ENCODE data around the gene SPG7.

Gene SPG7

DNA sequence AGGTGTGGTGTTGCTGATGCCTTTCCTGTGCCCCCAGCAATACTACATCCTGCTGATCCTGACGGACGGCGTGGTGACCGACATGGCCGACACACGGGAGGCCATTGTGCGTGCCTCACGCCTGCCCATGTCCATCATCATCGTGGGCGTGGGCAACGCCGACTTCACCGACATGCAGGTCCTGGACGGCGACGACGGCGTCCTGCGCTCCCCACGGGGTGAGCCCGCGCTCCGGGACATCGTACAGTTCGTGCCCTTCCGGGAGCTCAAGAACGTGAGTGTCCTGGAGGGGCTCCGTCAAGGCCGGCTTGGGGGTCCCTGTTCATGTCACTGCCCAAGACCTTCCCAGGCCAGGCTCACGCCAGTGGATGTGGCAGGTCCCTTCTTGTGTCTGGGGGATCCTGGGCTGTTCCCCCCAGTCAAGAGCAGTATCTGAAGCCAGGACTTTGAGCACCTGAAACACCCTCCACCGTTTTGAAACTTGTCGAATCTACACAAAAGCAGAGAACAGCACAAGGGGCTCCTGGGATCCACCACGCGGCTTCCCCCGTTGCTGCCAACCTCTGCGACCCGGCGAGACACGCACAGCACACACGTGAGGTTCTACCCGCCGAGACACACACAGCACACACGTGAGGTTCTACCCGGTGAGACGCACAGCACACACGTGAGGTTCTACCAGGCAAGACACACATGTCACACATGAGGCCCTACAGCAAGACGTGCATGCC, 87.3 kb downstream of the SPG7 start:
- TF ChIP-seq, protein P1, sequence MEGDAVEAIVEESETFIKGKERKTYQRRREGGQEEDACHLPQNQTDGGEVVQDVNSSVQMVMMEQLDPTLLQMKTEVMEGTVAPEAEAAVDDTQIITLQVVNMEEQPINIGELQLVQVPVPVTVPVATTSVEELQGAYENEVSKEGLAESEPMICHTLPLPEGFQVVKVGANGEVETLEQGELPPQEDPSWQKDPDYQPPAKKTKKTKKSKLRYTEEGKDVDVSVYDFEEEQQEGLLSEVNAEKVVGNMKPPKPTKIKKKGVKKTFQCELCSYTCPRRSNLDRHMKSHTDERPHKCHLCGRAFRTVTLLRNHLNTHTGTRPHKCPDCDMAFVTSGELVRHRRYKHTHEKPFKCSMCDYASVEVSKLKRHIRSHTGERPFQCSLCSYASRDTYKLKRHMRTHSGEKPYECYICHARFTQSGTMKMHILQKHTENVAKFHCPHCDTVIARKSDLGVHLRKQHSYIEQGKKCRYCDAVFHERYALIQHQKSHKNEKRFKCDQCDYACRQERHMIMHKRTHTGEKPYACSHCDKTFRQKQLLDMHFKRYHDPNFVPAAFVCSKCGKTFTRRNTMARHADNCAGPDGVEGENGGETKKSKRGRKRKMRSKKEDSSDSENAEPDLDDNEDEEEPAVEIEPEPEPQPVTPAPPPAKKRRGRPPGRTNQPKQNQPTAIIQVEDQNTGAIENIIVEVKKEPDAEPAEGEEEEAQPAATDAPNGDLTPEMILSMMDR (IDR thresholded peaks at IDR 0.05; ENCODE audit: low read depth, low read length) = no peak
- no peak for DNase-seq (ENCODE audit: low read depth, low spot score)
- in situ Hi-C loops (cut with HindIII; ENCODE audit: low sequenced_read_pairs) = no loop called here
- H3K4me3 ChIP-seq (ENCODE audit: low read depth, low read length) = no peak overlapping the region

DNA sequence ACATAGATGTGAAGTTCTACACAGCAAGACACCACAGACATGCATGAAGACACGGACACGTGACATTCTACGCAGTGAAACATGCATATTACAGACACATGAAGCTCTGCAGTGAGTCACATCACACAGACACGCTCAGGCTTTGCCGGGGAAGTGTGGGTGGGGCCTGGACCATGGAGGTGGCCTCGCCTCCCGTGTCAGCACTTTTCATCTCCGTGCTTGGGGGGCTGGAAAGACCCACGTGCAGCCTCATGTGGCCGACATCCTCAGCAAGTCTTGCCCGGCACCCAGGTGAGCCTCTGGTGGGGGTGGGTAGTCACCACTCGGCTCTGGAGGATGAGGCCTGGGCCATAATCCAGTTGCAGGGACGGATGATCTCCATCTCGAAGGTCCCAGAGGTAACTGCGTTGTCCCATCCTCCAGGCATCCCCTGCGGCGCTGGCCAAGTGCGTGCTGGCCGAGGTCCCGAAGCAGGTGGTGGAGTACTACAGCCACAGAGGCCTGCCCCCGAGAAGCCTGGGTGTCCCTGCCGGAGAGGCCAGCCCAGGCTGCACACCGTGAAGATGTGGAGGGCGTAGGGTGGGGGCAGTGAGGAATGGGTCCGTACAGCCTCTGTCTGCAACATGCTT, 88.0 kb downstream of the SPG7 start:
- no peak for DNase-seq (ENCODE audit: low read depth, low spot score)
- H3K4me3 ChIP-seq (ENCODE audit: low read depth, low read length) = no peak overlapping the region
- in situ Hi-C loops (cut with HindIII; ENCODE audit: low sequenced_read_pairs) = no loop called here
- TF ChIP-seq, protein P1 (IDR thresholded peaks at IDR 0.05; ENCODE audit: low read depth, low read length) = no peak

DNA sequence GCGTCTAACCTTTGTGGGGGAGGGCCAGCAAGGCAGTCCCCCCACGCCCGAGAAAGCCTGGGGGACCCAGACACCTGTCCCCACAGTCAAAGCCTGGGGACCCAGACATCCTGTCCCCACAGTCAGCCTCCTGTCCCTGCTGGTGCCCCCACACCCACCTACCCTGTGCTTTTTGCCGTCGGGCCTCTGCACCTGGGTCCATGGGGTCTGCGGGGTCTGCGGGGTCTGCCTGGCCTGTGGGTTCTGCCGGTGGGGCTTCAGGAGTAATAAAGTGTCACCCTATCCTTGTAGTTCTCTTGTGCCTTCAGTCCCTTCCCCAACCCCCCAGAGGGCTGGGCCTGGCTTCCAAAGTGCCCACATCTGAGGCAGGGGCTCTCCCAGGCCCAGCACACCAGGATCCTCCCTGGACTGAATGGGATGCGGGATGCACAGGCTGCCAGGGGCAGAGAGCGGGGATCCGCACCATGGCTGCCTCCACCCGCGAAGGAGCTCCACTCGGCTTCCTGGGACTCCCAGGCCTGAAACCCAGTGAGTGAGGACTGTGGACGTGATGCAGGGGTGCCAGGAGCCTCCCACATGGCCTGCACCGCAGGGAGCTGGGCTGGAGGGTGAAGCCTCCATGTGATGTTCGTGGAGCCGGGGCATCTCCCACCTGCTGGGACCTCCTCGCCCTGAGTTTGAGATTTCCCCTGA, 88.9 kb downstream of the SPG7 start:
- in situ Hi-C loops (cut with HindIII; ENCODE audit: low sequenced_read_pairs) = no loop called here
- TF ChIP-seq, protein P1 (IDR thresholded peaks at IDR 0.05; ENCODE audit: low read depth, low read length) = no peak
- H3K4me3 ChIP-seq (ENCODE audit: low read depth, low read length) = no peak overlapping the region
- DNase-seq (ENCODE audit: low read depth, low spot score) = no peak

DNA sequence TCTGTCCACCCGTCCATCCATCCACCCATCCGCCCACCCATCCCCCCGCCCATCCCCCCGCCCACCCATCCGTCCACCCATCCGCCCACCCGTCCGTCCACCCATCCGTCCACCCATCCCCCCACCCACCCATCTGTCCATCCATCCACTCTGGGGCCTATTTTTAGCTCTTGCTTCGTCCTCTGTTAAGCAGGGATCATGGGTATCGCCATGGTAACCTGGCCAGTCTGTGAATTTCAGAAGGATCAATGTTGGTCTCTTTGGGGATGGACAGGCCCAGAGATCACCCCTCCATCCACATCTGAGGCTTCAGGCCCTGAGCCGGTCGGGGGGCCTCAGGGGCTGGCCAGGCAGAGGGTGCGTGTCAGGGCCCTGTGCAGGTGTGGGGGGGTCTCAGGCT, 90.0 kb downstream of the SPG7 start:
- in situ Hi-C loops (cut with HindIII; ENCODE audit: low sequenced_read_pairs) = no loop called here
- TF ChIP-seq, protein P1 (IDR thresholded peaks at IDR 0.05; ENCODE audit: low read depth, low read length) = no peak
- no peak overlapping the region for H3K4me3 ChIP-seq (ENCODE audit: low read depth, low read length)
- DNase-seq (ENCODE audit: low read depth, low spot score) = no peak

DNA sequence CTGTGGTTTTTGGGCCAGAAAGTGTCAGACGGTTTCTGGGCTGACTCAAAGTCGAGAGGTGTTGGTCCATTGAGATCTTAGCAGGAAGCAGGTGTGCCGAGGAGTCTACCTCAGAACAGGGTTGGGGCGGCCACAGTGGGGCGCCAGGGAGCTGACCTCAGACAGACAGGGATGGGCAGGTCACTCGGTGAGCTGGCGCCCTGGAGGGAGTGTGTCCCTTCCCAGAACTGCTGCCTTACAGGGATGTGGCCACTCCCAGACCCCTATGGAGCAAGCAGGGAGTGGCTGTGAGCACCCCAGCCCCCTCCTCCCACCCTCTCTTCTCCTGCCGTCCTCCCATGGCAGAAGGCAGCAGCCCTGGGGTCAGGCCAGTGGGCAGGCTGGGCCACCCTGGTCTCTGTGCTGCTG, 91.3 kb downstream of the SPG7 start:
- TF ChIP-seq, protein P1 (IDR thresholded peaks at IDR 0.05; ENCODE audit: low read depth, low read length) = peak; percentile 24
- no peak overlapping the region for H3K4me3 ChIP-seq (ENCODE audit: low read depth, low read length)
- no peak for DNase-seq (ENCODE audit: low read depth, low spot score)
- in situ Hi-C loops (cut with HindIII; ENCODE audit: low sequenced_read_pairs) = no loop called here

DNA sequence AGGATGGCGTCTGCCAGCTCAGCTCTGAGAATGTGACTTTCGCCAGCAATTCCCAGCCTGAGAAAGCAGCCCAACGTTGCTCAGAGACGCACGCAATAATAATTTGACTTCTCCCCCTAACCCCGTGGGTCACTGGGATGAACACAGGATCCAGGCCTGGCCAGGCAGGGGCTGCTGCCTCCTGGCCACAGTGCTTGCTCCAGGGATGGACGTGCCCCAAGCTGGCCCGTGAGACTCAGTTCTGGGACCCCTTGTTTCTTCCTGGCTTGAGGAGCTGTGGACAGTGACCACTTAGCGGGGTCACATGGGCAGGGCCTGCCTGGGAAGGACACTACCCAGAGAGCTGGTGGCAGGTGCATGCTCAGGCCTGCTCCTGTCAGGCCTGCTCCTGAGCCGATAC, 91.7 kb downstream of the SPG7 start:
- TF ChIP-seq, protein P1 (IDR thresholded peaks at IDR 0.05; ENCODE audit: low read depth, low read length) = no peak
- DNase-seq (ENCODE audit: low read depth, low spot score) = no peak
- in situ Hi-C loops (cut with HindIII; ENCODE audit: low sequenced_read_pairs) = no loop called here
- H3K4me3 ChIP-seq (ENCODE audit: low read depth, low read length) = no peak overlapping the region

All from astrocyte of the spinal cord (primary cell).